Activated CD4-positive, alpha-beta memory T cell treated with anti-CD3 and anti-CD28 coated beads, Interleukin-2, amount 10 ng/mL, durations not matched to agents 7 days and 5 days (primary cell): ENCODE results near the gene IL4I1. TPM values are rescaled to one million over a fixed set of nuclear protein-coding genes. Genes with fewer than 3 reads are reported as not detected.

Experiments used
- CTCF ChIA-PET: fragments of 350-600 bp; sonication (Branson Sonifier 250); formaldehyde crosslinking; loops from one replicate; lab custom pipeline; 2021; ENCODE audit warnings: antibody characterized with exemption, inconsistent platforms; lab: Charles Lee
- POLR2A ChIA-PET: fragments of 350-600 bp; sonication (Branson Sonifier 250); formaldehyde crosslinking; loops from one replicate; lab custom pipeline; 2021; ENCODE audit warnings: antibody characterized with exemption; lab: Charles Lee
- DNase-seq: peaks from one replicate; pipeline ENCODE4 v3.0.0-alpha.2; 2020
- H3K27ac Mint-ChIP-seq: one replicate; pipeline ENCODE4 v1.8.0; 2021; ENCODE audit warnings: mild to moderate bottlenecking, mixed read lengths
- H3K27me3 Mint-ChIP-seq: one replicate; pipeline ENCODE4 v1.8.0; 2021; ENCODE audit warnings: mixed read lengths
- H3K36me3 Mint-ChIP-seq: one replicate; pipeline ENCODE4 v1.8.0; 2021; ENCODE audit warnings: low read depth, mixed read lengths
- H3K4me1 Mint-ChIP-seq: one replicate; pipeline ENCODE4 v1.8.0; 2021; ENCODE audit warnings: mixed read lengths
- H3K4me3 Mint-ChIP-seq: one replicate; pipeline ENCODE4 v1.8.0; 2021; ENCODE audit warnings: mild to moderate bottlenecking, mixed read lengths
- H3K9me3 Mint-ChIP-seq: one replicate; pipeline ENCODE4 v1.8.0; 2021; ENCODE audit warnings: mixed read lengths
- total RNA-seq, 2 experiments: library from RNA; stranded (reverse); gene quantifications; one replicate each; pipeline ENCODE4 v1.2.3, GENCODE V29; 2021

Gene IL4I1
- total RNA-seq, 2 experiments from 2014 or later = 25.7 to 26.4 TPM

DNA sequence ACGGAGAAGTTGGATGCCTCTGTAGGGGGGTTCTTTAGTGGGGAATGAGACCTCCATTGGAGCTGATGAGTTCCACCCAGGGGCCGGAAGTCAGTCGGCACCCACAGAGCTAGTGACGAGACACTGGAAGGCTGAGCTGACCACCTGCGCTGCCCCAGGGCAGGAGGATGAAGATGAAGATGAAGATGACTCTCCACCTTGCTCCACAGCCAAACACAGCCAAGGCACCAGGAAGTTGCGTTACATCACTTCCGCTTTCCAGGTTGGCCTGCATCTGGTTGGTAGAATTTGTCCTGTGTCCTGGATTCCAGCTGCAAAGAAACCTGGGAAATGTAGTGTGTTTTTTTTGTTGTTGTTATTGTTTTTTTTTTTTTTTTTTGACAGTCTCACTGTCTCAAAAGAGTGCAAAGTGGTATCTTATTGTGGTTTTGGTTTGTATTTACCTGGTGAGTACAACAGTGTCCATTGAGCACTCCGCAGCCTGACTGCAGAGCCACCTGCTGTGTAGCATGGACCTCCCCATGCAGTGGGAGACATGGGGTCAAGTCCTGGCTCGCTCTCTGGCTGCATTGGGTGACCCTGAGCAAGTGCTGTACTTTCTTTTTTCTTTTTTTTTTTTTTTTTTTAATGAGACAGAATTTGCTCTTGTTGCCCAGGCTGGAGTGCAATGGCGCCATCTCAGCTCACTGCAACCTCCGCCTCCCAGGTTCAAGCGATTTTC is 17.3 kb downstream of the IL4I1 start:
- no peaks in the 10 kb centered on the region for H3K27me3 Mint-ChIP-seq
- H3K9me3 Mint-ChIP-seq = no peaks in the 10 kb centered on the region
- peaks cover 29% of the 10 kb centered on the region for H3K4me1 Mint-ChIP-seq
- ChIA-PET CTCF (no interaction called here), POLR2A (interaction anchor here (1.8 kb wide), 1 partner anchor 48 kb away, joined by 4 read pairs; no protein-coding TSS in a partner anchor)
- no peak overlapping the region for H3K4me3 Mint-ChIP-seq
- H3K36me3 Mint-ChIP-seq = peaks cover 48% of the 10 kb centered on the region
- H3K27ac Mint-ChIP-seq = no peak overlapping the region
- no peak for DNase-seq

DNA sequence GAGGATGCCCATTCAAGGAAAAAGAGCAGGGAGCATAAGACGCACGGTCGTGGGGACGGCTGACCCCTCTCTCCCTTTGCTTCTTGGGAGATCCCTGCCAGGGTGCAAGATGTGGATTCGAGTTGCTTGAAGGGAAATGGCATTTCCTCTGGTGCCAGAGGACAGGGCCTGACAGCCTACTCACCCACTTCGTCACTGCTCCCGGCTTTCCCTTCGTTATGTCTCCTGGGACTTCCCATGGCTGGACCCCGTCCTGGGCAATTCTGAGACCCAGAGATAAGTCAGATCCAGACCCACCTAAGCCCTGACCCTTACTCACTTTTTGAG is 18.0 kb downstream of the IL4I1 start:
- POLR2A ChIA-PET = interaction anchor here (1.8 kb wide), 1 partner anchor 49 kb away, joined by 4 read pairs; no protein-coding TSS in a partner anchor
- no peaks in the 10 kb centered on the region for H3K9me3 Mint-ChIP-seq
- H3K4me3 Mint-ChIP-seq = no peak overlapping the region
- no peaks in the 10 kb centered on the region for H3K27me3 Mint-ChIP-seq
- H3K4me1 Mint-ChIP-seq = peaks cover 31% of the 10 kb centered on the region
- no peak overlapping the region for H3K27ac Mint-ChIP-seq
- no peak for DNase-seq
- CTCF ChIA-PET = no interaction called here
- H3K36me3 Mint-ChIP-seq = peaks cover 45% of the 10 kb centered on the region

DNA sequence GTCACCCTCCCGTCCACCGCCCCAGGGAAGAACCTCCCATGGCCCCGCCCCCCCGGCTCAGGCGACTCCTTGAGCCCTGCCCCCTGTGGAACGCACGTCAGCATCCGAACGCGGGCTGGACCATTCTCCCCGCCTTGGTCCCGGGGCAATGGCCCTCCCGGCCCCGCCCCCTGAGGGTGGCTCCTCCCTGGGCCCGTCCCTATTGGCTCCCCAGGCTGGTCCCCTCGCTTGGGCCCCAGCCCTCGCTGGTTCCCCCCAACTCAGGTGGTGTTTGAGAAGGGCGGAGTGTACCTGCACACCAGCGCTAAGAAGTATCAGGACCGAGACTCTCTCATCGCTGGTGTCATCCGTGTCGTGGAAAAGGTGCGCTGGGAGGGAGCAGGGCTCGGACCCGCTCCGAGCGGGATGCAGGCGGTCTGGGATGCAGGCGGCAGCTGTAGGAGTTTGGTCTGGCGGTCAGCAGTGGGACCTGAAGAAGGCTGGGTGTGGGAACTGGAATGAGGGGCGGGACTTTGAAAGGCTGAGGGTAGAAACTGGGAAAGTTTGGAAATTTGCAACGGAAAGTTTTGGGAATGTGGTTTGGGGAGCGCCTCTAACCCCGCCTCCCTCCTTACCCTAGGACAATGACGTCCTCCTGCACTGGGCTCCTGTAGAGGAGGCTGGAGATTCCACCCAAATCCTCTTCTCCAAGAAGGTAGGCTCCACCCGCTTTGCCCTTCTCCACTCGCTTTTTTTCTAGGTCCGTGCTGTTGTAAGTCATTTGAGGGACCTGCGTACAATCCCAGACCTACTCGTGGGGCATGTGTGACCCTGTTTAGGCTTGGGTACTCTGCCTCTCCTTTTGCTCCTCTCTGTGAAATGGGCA is 18.6 kb downstream of the IL4I1 start:
- H3K36me3 Mint-ChIP-seq = peaks cover 39% of the 10 kb centered on the region
- ChIA-PET POLR2A (interaction anchor here (1.0 to 3.4 kb wide), 13 partner anchors 8 to 379 kb away, joined by 3 to 39 read pairs (median 8); partner anchors contain the start of genes ATF5, FUZ, IL4I1 and MED25), CTCF (interaction anchor here (1.0 kb wide), 1 partner anchor 10 kb away, joined by 3 read pairs; the partner anchor contains the start of gene PNKP)
- no peaks in the 10 kb centered on the region for H3K9me3 Mint-ChIP-seq
- no peak overlapping the region for H3K4me3 Mint-ChIP-seq
- H3K4me1 Mint-ChIP-seq = peaks cover 31% of the 10 kb centered on the region
- no peak overlapping the region for H3K27ac Mint-ChIP-seq
- DNase-seq = peak; percentile 99
- no peaks in the 10 kb centered on the region for H3K27me3 Mint-ChIP-seq

DNA sequence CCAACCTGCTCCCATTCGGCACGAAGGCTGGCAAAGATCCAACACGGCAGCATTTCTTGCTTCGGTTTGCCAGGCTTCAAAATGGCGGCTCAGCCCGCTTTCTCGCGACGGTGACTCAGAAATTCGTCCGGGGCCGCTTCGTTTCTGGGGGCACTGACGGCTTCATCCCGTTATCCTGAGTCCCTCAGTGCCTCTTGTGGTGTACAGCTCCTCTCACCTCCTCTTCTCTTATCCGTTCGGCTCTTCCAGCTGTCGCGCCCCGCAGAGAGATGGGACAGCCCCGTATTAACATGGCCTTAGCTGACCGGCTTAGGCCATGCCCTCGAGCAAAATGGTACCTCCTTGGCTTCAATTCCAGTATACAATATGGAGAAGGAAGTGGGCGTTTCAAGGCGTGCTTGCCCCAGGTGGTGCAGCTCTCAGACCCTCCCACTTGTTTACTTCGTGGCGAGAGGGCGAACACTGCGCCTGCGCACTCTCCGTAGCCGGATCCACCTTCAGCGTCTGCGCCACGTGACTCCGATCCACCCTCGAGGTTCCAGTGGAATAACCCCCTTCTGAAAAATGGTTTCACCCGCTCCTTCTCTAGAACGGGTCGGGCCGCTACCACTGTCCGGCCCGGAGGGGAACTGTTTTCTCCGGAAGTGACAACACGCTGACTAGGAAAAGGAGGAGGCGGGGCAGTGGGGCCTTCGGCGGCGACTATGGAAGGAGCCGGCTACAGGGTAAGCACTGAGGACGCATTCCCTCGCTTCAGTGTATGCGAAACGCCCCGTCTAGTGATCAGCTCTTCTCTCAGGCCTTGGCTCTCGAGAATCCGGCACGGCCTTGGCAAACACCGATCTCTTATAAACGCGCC is 19.4 kb downstream of the IL4I1 start, which contains the start of the genes AKT1S1 and TBC1D17:
TSS of gene AKT1S1 (minus strand) at position 336 of the 859 bp plus-strand sequence. CDS start 4,060 bp downstream, outside the sequence.
TSS of gene TBC1D17 (plus strand) at position 683 of the 859 bp plus-strand sequence. CDS start at position 705, 22 bp downstream.
- H3K27ac Mint-ChIP-seq = no peak within 1 kb of the TSS
- DNase-seq = peak; percentile 99
- ChIA-PET POLR2A (interaction anchor here (0.7 to 3.4 kb wide), 17 partner anchors 8 to 381 kb away, joined by 3 to 39 read pairs (median 7); partner anchors contain the start of genes ATF5, FUZ, IL4I1 and MED25), CTCF (interaction anchor here (1.0 kb wide), 1 partner anchor 9 kb away, joined by 3 read pairs; the partner anchor contains the start of gene PNKP)
- no peaks in the 10 kb centered on the region for H3K27me3 Mint-ChIP-seq
- H3K9me3 Mint-ChIP-seq = no peaks in the 10 kb centered on the region
- no peak within 1 kb of the TSS for H3K4me3 Mint-ChIP-seq
- H3K36me3 Mint-ChIP-seq = peaks cover 32% of the 10 kb centered on the region
- peaks cover 32% of the 10 kb centered on the region for H3K4me1 Mint-ChIP-seq

DNA sequence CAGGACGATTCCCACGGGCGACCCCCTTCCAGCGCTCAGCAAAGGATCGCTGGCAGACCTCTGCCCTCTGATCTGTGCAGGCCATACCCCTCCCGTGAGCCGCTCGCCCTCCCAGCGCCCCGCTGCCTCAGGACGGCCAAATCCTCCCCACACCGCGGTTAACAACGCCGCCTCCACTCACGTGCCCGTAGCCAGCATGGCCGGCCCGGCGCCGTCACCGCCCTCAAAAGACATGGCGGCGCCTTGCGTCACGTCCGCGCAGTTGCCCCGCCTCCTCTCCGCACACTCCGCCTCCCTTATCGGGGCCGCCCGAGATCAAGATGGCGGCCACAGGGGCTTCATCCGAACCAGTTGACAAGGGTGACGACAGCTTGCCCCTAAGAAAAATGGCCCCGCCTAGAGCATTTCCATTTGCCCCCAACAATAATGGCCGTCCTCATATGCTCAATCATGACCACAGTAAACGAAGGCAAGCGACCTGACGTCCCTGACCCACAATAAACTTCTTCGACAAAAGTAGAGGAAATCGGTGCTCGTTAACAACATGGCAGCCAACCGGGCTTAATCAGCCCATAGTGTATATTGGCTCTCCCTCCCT is 20.2 kb downstream of the IL4I1 start:
- POLR2A ChIA-PET = interaction anchor here (0.7 to 3.4 kb wide), 18 partner anchors 7 to 381 kb away, joined by 3 to 39 read pairs (median 6); partner anchors contain the start of genes ATF5, FUZ, IL4I1 and MED25
- Mint-ChIP-seq H3K4me1 (peaks cover 39% of the 10 kb centered on the region), H3K36me3 (peaks cover 33% of the 10 kb centered on the region), H3K27ac (no peak overlapping the region), H3K4me3 (no peak overlapping the region), H3K9me3 (no peaks in the 10 kb centered on the region), H3K27me3 (no peaks in the 10 kb centered on the region)
- DNase-seq = peak; percentile 99
- CTCF ChIA-PET = interaction anchor here (1.0 kb wide), 1 partner anchor 9 kb away, joined by 3 read pairs; the partner anchor contains the start of gene PNKP

DNA sequence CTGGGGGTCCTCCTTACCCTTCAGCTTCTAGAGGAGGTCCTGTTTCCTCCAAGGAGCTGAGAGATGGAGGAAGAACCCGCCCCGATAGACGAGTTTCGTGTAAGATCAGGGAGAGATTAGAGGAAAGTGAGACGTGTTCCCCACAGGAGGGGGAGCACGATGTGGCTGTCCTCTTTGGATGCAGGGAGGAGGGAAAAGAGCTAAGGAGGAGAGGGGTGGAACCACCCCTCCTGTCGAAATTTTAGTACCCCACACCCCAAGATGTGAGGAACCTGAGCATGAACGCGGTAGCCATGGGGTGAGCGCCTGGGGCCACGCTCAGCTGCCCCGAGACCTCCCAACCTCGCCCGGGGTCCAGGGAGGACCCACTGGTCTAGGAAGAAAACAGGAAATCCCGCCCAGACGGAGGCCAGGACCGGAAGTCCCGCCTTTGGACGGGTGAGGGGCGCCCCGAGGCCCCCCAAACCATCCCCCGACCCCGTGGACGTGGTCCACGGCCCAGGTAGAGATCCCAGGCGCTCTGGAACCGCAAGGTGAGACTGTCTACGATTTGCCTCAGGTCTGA is 20.7 kb downstream of the IL4I1 start:
- Mint-ChIP-seq H3K4me1 (peaks cover 43% of the 10 kb centered on the region), H3K36me3 (peaks cover 28% of the 10 kb centered on the region), H3K9me3 (no peaks in the 10 kb centered on the region), H3K4me3 (no peak overlapping the region), H3K27ac (no peak overlapping the region), H3K27me3 (no peaks in the 10 kb centered on the region)
- POLR2A ChIA-PET = interaction anchor here (0.8 to 3.4 kb wide), 9 partner anchors 8 to 380 kb away, joined by 3 to 39 read pairs (median 8); partner anchors contain the start of genes ATF5, FUZ, IL4I1 and MED25
- CTCF ChIA-PET = no interaction called here
- DNase-seq = peak; percentile 67

DNA sequence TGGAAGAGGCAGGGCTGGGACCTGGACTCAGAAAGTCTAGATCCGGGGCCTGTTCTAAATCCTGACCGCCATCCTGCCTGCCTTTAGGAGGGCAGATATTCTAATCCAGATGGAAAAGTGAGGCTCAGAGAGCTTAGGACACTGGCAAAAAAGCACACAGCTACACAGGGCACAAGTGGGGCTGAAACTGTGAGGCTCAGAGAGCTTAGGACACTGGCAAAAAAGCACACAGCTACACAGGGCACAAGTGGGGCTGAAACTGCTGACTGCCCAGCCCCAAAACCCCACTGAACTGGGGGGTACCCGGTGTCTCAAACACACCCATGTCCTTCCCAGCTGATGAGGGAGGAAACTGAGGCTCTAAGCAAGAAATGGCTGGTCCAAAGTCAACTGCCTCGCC is 21.5 kb downstream of the IL4I1 start:
- no peaks in the 10 kb centered on the region for H3K9me3 Mint-ChIP-seq
- no peaks in the 10 kb centered on the region for H3K27me3 Mint-ChIP-seq
- CTCF ChIA-PET = no interaction called here
- no peak for DNase-seq
- peaks cover 51% of the 10 kb centered on the region for H3K4me1 Mint-ChIP-seq
- POLR2A ChIA-PET = interaction anchor here (2.5 to 3.4 kb wide), 3 partner anchors 10 to 62 kb away, joined by 8 to 39 read pairs (median 18); partner anchors contain the start of genes ATF5, FUZ and NUP62
- peaks cover 21% of the 10 kb centered on the region for H3K36me3 Mint-ChIP-seq
- H3K27ac Mint-ChIP-seq = no peak overlapping the region
- no peak overlapping the region for H3K4me3 Mint-ChIP-seq

DNA sequence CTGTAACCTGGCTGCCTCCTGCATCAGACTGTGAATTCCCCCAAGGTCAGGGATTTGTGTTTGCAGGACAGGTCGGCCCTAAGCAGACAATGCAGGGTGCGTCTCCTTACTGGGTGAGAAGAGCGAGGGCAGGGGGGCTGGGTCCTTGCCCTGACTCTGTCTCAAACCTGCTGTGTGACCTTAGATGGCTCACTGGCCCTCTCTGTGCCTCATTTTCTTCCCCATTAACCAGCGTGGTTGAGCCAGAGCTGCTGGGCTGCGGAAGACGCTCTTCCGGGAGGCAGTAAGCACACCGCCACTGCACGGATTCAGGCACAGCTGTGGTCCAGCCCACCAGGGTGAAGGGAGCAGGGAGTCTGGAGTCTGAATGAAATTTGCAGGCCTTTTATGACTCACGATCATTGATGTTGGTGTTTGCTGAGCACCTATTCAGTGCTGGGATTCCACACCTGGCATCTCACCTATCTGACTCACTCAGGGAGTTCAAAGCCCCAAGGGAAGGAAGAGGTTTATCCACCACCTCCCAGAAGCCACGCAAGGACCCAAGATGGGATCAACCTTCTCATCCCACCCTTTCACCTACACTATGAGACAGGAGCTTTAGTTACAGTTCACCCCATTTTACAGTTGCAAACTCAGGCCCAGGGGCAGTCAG is 22.1 kb downstream of the IL4I1 start:
- no peak for DNase-seq
- Mint-ChIP-seq H3K27me3 (no peaks in the 10 kb centered on the region), H3K4me3 (no peak overlapping the region), H3K4me1 (peaks cover 51% of the 10 kb centered on the region), H3K9me3 (no peaks in the 10 kb centered on the region), H3K36me3 (peaks cover 19% of the 10 kb centered on the region), H3K27ac (peak overlapping the region; percentile 36)
- POLR2A ChIA-PET = interaction anchor here (3.4 kb wide), 1 partner anchor 9 kb away, joined by 18 read pairs; no protein-coding TSS in a partner anchor
- CTCF ChIA-PET = no interaction called here

DNA sequence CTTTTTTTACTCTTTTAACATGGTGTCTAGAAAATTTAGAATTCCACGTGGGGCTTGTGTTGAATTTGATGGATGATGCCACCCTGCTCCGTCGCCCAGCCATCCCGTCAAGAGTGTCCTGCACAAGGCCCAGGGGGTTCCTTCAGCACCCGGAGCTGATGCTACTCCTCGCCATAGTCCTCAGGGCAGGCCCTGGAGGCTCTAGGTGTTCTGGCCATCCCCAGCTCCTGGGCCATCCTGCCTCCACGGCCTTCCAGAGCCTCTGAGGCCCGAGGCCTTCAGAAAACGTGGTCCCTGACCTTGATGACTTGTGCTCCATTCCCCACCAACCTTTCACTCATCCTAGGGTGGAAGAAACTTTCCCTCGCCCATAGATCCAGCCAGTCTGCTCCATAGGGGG is 22.9 kb downstream of the IL4I1 start:
- Mint-ChIP-seq H3K9me3 (no peaks in the 10 kb centered on the region), H3K36me3 (peaks cover 12% of the 10 kb centered on the region), H3K27ac (no peak overlapping the region), H3K4me3 (no peak overlapping the region), H3K27me3 (no peaks in the 10 kb centered on the region), H3K4me1 (peaks cover 44% of the 10 kb centered on the region)
- POLR2A ChIA-PET = no interaction called here
- DNase-seq = no peak
- CTCF ChIA-PET = no interaction called here

DNA sequence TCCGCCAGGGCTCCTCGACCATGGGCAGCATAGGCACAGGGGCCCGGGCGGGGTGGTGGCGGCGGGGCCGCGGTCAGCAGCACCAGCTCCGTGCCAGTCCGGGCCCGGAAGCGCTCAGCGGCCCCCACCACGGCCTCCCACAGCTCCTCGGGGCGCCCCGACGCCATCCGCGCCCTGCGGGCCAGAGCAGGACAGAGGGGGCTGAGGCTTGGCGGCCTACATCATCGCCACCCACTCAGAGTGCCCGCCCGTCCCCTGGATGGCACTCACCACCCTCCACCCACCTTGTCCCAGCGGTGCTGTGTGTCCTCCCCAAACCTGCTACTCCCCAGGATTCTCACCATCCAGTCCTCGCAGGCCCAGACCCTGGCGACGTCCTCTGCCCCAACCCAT is 23.6 kb downstream of the IL4I1 start:
- ChIA-PET CTCF (no interaction called here), POLR2A (no interaction called here)
- Mint-ChIP-seq H3K27ac (no peak overlapping the region), H3K9me3 (no peaks in the 10 kb centered on the region), H3K4me3 (no peak overlapping the region), H3K27me3 (no peaks in the 10 kb centered on the region), H3K4me1 (peaks cover 37% of the 10 kb centered on the region), H3K36me3 (peaks cover 9% of the 10 kb centered on the region)
- no peak for DNase-seq
